ENCODE data around the gene CCNA1.

DNA sequence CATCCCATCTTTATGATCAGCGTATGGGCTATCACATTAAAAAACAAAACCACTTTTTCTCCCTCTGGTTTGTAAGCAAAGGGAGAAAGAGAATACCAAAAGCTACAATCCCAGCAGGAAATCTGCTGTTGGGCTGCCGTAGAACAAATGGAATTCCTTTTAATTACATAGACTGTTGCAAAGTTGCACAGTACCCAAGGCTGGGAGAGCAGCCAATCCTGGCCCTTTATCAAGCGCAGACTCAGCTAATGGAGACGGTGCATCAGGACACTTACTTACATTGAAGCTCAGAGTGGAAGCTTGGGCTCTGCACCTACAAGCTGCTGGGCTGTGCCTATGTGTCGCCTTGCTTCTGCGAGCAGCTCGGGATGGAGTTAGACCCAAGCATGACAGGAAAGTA, 15.2 kb downstream of the CCNA1 start:
- TF ChIP-seq SIN3A (IDR thresholded peaks at IDR 0.05; ENCODE audit: borderline replicate concordance, insufficient read depth, low read length) (no peak), POLR2AphosphoS5 (IDR thresholded peaks at IDR 0.05; ENCODE audit: low read depth, low read length) (no peak), TAF1 (IDR thresholded peaks at IDR 0.05; ENCODE audit: borderline replicate concordance, insufficient read depth, low read length) (no peak)
- TF ChIP-seq, protein P1, sequence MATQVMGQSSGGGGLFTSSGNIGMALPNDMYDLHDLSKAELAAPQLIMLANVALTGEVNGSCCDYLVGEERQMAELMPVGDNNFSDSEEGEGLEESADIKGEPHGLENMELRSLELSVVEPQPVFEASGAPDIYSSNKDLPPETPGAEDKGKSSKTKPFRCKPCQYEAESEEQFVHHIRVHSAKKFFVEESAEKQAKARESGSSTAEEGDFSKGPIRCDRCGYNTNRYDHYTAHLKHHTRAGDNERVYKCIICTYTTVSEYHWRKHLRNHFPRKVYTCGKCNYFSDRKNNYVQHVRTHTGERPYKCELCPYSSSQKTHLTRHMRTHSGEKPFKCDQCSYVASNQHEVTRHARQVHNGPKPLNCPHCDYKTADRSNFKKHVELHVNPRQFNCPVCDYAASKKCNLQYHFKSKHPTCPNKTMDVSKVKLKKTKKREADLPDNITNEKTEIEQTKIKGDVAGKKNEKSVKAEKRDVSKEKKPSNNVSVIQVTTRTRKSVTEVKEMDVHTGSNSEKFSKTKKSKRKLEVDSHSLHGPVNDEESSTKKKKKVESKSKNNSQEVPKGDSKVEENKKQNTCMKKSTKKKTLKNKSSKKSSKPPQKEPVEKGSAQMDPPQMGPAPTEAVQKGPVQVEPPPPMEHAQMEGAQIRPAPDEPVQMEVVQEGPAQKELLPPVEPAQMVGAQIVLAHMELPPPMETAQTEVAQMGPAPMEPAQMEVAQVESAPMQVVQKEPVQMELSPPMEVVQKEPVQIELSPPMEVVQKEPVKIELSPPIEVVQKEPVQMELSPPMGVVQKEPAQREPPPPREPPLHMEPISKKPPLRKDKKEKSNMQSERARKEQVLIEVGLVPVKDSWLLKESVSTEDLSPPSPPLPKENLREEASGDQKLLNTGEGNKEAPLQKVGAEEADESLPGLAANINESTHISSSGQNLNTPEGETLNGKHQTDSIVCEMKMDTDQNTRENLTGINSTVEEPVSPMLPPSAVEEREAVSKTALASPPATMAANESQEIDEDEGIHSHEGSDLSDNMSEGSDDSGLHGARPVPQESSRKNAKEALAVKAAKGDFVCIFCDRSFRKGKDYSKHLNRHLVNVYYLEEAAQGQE (IDR thresholded peaks at IDR 0.05; ENCODE audit: insufficient read depth in 1 of 2, low read depth in 2 of 2, low read length in 2 of 2) = no peak
